Small intestine (tissue), 7 donors: ENCODE measurements around the gene GTPBP1. TPM values are rescaled to one million over a fixed set of nuclear protein-coding genes. Genes with fewer than 3 reads are reported as not detected.

Source experiments
- DNase-seq, 2 donors: peaks; one replicate each; pipeline versions ENCODE4 v3.0.0 to v3.0.0-alpha.2; 2013
- FAIRE-seq: peaks from 2 replicates; lab custom pipeline; 2012; peaks lifted over from hg19 to GRCh38; lab: Jason Lieb, UNC
- H3K27ac ChIP-seq, 3 donors: one replicate each; pipeline ENCODE4 v1.5.1; 2013; ENCODE audit warnings: low read length in 2 of 3, mild to moderate bottlenecking in 2 of 3, control low read depth in 1 of 3, inconsistent platforms in 1 of 3, low read depth in 1 of 3, moderate library complexity in 1 of 3
- H3K27me3 ChIP-seq, 3 donors: one replicate each; pipeline ENCODE4 v1.6.1; 2013; ENCODE audit warnings: low read length in 3 of 3, inconsistent platforms in 1 of 3; ENCODE audit not compliant: control insufficient read depth in 3 of 3, insufficient read depth in 3 of 3
- H3K36me3 ChIP-seq, 3 donors: one replicate each; pipeline ENCODE4 v1.6.1; 2013; ENCODE audit warnings: low read length in 3 of 3, inconsistent platforms in 1 of 3, low read depth in 1 of 3, mild to moderate bottlenecking in 1 of 3, moderate library complexity in 1 of 3; ENCODE audit not compliant: control insufficient read depth in 3 of 3, insufficient read depth in 2 of 3
- H3K4me1 ChIP-seq, 3 donors: one replicate each; pipeline ENCODE4 v1.6.1; 2013; ENCODE audit warnings: low read length in 2 of 3, inconsistent platforms in 1 of 3, low read depth in 1 of 3, mild to moderate bottlenecking in 1 of 3, moderate library complexity in 1 of 3; ENCODE audit not compliant: control insufficient read depth in 3 of 3, insufficient read depth in 2 of 3
- H3K4me3 ChIP-seq, 3 donors: one replicate each; pipeline ENCODE4 v1.5.1; 2013; ENCODE audit warnings: low read length in 3 of 3, control low read depth in 1 of 3, inconsistent platforms in 1 of 3, low read depth in 1 of 3, mild to moderate bottlenecking in 1 of 3, moderate library complexity in 1 of 3
- H3K9me3 ChIP-seq, 2 donors: one replicate each; pipeline ENCODE4 v1.6.1; 2013; ENCODE audit warnings: low read depth in 1 of 2, low read length in 1 of 2; ENCODE audit not compliant: control insufficient read depth in 2 of 2, insufficient read depth in 1 of 2
- WGBS, 3 donors: extraction: QIAGEN DNeasy Blood & Tissue Kit; methylation state at CpG; one replicate each; pipeline ENCODE4 v1.1.7; 2013; 5-methylcytosine and 5-hydroxymethylcytosine counted together
- polyA plus RNA-seq, 4 donors: library from polyadenylated mRNA; stranded (reverse) in 3 of 4; unstranded in 1 of 4; fragments of 200-250 nt in 3 of 4; fragments of 120-200 nt in 1 of 4; gene quantifications; one replicate each; pipeline versions ENCODE4 v1.2.1 to v1.2.3, GENCODE V29; 2013
- donor health status: healthy with polysubstance abuse.
- donor health status: control.
- donor health status: control.
- donor health status: Bipolar disorder and iron deficiency.
- donor health status: healthy.

Gene GTPBP1
- polyA plus RNA-seq, 4 donors = 13.0 to 60.5 (median 24.0) TPM

DNA sequence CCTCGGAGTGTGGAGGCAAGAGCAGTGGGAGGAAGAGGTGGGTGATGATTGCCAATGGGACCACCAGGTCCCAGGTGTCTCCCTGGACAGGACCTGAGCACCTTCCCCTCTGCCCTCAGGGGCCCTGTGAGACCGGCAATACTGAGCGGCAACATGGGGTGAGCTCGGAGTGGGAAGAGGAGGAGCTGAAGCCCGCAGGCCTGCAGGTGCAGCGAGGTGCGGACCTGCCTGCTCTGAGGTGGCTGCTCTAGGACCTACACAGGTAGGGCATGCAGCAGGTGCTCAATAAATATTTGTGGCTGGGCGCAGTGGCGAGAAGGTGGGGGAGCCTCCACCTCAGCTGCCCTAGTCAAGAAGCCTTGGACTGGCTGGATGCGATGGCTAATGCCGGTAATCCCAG, 62.3 kb downstream of the GTPBP1 start:
- no peaks in the 10 kb centered on the region for H3K36me3 ChIP-seq
- no peak overlapping the region for H3K27ac ChIP-seq
- no peaks in the 10 kb centered on the region for H3K27me3 ChIP-seq
- WGBS, 3 donors = 90 to 95% (median 95%) methylated on average over 11 of the region's 11 CpGs
- no peak overlapping the region for H3K4me3 ChIP-seq
- H3K4me1 ChIP-seq = no peaks in the 10 kb centered on the region
- no peak for FAIRE-seq
- no peak for DNase-seq
- H3K9me3 ChIP-seq = no peaks in the 10 kb centered on the region

DNA sequence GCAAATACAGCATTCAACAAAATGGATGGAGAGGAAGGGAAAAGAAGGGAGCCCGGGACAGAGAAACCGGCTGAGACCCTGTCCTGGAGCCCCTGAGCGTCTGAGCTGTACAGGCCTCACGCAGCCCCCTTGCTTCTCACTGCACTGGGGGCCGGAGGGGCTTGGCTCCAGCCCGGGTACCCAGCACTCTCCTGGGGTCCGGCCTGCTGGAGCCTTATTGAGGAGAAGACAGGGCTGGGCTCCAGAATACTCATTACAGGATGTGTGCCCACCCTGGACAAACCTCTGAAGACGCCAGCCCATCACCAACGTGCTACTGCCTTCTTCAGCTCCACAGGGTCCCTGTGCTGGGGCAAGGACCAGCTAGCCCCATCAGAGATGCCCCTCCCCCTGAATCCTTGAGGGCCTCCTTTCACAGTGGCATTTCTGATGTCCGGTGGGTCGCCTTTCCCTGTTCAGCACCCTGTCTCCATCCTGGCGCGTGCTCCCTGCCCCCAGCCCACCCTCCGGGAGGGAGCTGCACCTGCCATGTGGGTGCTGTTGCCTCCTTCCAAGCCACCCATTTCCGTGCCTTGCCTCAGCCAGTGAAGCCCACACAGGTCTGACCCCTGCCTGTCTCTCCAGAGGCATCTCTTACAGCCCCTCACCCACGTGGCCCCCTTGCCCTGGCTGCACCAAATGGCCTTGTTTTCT, 64.7 kb downstream of the GTPBP1 start:
- no peak overlapping the region for H3K27ac ChIP-seq
- H3K9me3 ChIP-seq = no peaks in the 10 kb centered on the region
- H3K4me1 ChIP-seq = no peaks in the 10 kb centered on the region
- WGBS, 3 donors = 89 to 92% (median 89%) methylated on average over 16 of the region's 16 CpGs
- no peak overlapping the region for H3K4me3 ChIP-seq
- no peaks in the 10 kb centered on the region for H3K27me3 ChIP-seq
- FAIRE-seq = no peak
- no peak for DNase-seq
- no peaks in the 10 kb centered on the region for H3K36me3 ChIP-seq

GRCh38 chr22:38772623-38772873, 66.8 kb downstream of the GTPBP1 start:
- no peak for FAIRE-seq
- H3K27ac ChIP-seq = no peak overlapping the region
- no peaks in the 10 kb centered on the region for H3K27me3 ChIP-seq
- no peaks in the 10 kb centered on the region for H3K9me3 ChIP-seq
- no peak for DNase-seq
- H3K4me3 ChIP-seq = no peak overlapping the region
- WGBS, 3 donors = 70 to 82% (median 74%) methylated on average over 8 of the region's 8 CpGs
- H3K36me3 ChIP-seq = peaks cover 0 to 4% (median 0%) of the 10 kb centered on the region in 3 donors
- H3K4me1 ChIP-seq = no peaks in the 10 kb centered on the region

GRCh38 chr22:38773363-38773946, 67.7 kb downstream of the GTPBP1 start:
- FAIRE-seq (no peak), DNase-seq (no peak)
- peaks cover 0 to 9% (median 0%) of the 10 kb centered on the region in 3 donors for H3K36me3 ChIP-seq
- H3K27ac ChIP-seq = no peak overlapping the region
- H3K4me3 ChIP-seq = no peak overlapping the region
- H3K9me3 ChIP-seq = no peaks in the 10 kb centered on the region
- no peaks in the 10 kb centered on the region for H3K27me3 ChIP-seq
- whole genome bisulfite sequencing, 3 donors = 93 to 96% (median 94%) methylated on average over 4 of the region's 4 CpGs
- no peaks in the 10 kb centered on the region for H3K4me1 ChIP-seq

- Histone ChIP-seq H3K9me3 (no peaks in the 10 kb centered on the region), H3K27ac (no peak overlapping the region), H3K36me3 (peaks cover 0 to 20% (median 0%) of the 10 kb centered on the region in 3 donors), H3K4me3 (no peak overlapping the region), H3K4me1 (no peaks in the 10 kb centered on the region), H3K27me3 (no peaks in the 10 kb centered on the region)
- DNase-seq (no peak), FAIRE-seq (no peak)
- WGBS, 3 donors = 78 to 81% (median 79%) methylated on average over 11 of the region's 11 CpGs
Measured at GRCh38 chr22:38774496-38775166, 68.9 kb downstream of the GTPBP1 start.

- no peaks in the 10 kb centered on the region for H3K4me1 ChIP-seq
- no peak overlapping the region for H3K27ac ChIP-seq
- 72 to 81% (median 76%) methylated on average over 13 of the region's 13 CpGs for WGBS, 3 donors
- FAIRE-seq = no peak
- H3K36me3 ChIP-seq = peaks cover 0 to 31% (median 0%) of the 10 kb centered on the region in 3 donors
- no peak overlapping the region for H3K4me3 ChIP-seq
- no peaks in the 10 kb centered on the region for H3K27me3 ChIP-seq
- no peak for DNase-seq
- no peaks in the 10 kb centered on the region for H3K9me3 ChIP-seq
Measured at GRCh38 chr22:38775656-38776055, 69.9 kb downstream of the GTPBP1 start.

DNA sequence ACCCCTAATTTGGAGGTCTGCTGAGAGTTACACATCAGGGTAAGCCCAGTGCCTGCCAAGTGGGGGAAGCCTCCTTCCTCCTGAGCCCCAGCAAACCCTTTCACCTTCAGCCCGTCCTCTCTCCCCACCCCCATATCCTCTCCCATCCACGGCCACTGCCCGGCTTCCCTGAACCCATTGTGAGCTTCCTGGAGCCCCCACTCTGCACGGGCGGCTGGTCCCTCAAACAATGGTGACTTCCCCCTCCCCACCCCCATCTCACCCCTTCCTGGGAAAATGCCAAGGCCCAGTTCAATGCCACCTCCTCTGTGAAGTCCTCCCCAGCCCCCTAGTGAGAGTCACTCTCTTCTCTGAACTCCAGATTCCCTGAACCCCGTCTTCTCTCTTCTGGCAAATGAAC, 70.3 kb downstream of the GTPBP1 start:
- 62 to 73% (median 71%) methylated on average over 6 of the region's 6 CpGs for WGBS, 3 donors
- no peak overlapping the region for H3K4me3 ChIP-seq

GRCh38 chr22:38777087-38777671, 71.4 kb downstream of the GTPBP1 start:
- Histone ChIP-seq H3K4me1 (no peaks in the 10 kb centered on the region), H3K27ac (no peak overlapping the region), H3K4me3 (no peak overlapping the region), H3K27me3 (no peaks in the 10 kb centered on the region), H3K36me3 (peaks cover 0 to 44% (median 0%) of the 10 kb centered on the region in 3 donors), H3K9me3 (no peaks in the 10 kb centered on the region)
- DNase-seq (no peak), FAIRE-seq (no peak)
- 92 to 93% (median 92%) methylated on average over 26 to 27 of the region's 27 CpGs for WGBS, 3 donors

More for the DNA sequence above, 70.3 kb downstream of the GTPBP1 start:
- no peak overlapping the region for H3K27ac ChIP-seq
- FAIRE-seq (no peak), DNase-seq (no peak)
- H3K9me3 ChIP-seq = no peaks in the 10 kb centered on the region
- H3K36me3 ChIP-seq = peaks cover 0 to 35% (median 0%) of the 10 kb centered on the region in 3 donors
- no peaks in the 10 kb centered on the region for H3K27me3 ChIP-seq
- no peaks in the 10 kb centered on the region for H3K4me1 ChIP-seq
